Testis (tissue), 2 donors: ENCODE data around the gene FGF4.

Experiments
- CTCF ChIP-seq, 3 experiments: fragments of 450-650 bp in 2 of 3; fragments of 200-600 bp in 1 of 3; sonication (generic) in 1 of 3; IDR thresholded peaks; one replicate each; pipeline ENCODE4 v1.5.1; 2016 to 2019; ENCODE audit warnings: antibody characterized with exemption in 3 of 3, mild to moderate bottlenecking in 2 of 3, moderate library complexity in 1 of 3
- POLR2A ChIP-seq: fragments of 450-650 bp; IDR thresholded peaks from one replicate; pipeline ENCODE4 v1.6.1; 2017; ENCODE audit warnings: antibody characterized with exemption, mild to moderate bottlenecking, moderate library complexity

- TF ChIP-seq CTCF (IDR thresholded peaks at IDR 0.05) (no peak), POLR2A (no peak)
Measured at GRCh38 chr11:69727266-69727665, 47.9 kb downstream of the FGF4 start.
